Activated CD4-positive, alpha-beta T cell treated with anti-CD3 and anti-CD28 coated beads, Interleukin-2, Interleukin-6, amounts not matched to agents 100 ng/mL and 50 ng/mL, durations not matched to agents 16 hours and 8 hours (primary cell): ENCODE data around the gene POGLUT3.

Source experiments
- DNase-seq: peaks from one replicate; pipeline ENCODE4 v3.0.0-alpha.2; 2020

Gene POGLUT3

GRCh38 chr11:108498816-108499408 lies 728 bp upstream of the POGLUT3 start:
- DNase-seq = no peak

- peak; percentile 72 for DNase-seq
These were observed 703 bp downstream of the POGLUT3 start for GRCh38 chr11:108497317-108498045.

GRCh38 chr11:108496643-108497256 lies 1.4 kb downstream of the POGLUT3 start:
- DNase-seq = no peak

GRCh38 chr11:108495326-108495725 lies 2.9 kb downstream of the POGLUT3 start:
- DNase-seq = no peak

- no peak for DNase-seq
These were observed 4.0 kb downstream of the POGLUT3 start for GRCh38 chr11:108494182-108494581.

GRCh38 chr11:108491936-108492335 lies 6.2 kb downstream of the POGLUT3 start:
- no peak for DNase-seq

GRCh38 chr11:108486828-108487227 lies 11.4 kb downstream of the POGLUT3 start:
- no peak for DNase-seq

GRCh38 chr11:108486331-108486730 lies 11.9 kb downstream of the POGLUT3 start:
- DNase-seq = no peak

- DNase-seq = no peak
These were observed 15.0 kb downstream of the POGLUT3 start for GRCh38 chr11:108483163-108483562.

GRCh38 chr11:108474664-108475463 lies 23.3 kb downstream of the POGLUT3 start:
- DNase-seq = no peak

GRCh38 chr11:108472681-108473080 lies 25.5 kb downstream of the POGLUT3 start:
- DNase-seq = no peak

- no peak for DNase-seq
These were observed 29.7 kb downstream of the POGLUT3 start for GRCh38 chr11:108468478-108468864.

- DNase-seq = peak; percentile 97
These were observed 30.9 kb downstream of the POGLUT3 start, which contains the start of gene C11orf65 for GRCh38 chr11:108467091-108467823. Gene C11orf65 (minus strand): TSS chr11:108467529. CDS start chr11:108461559, 5,970 bp downstream.

GRCh38 chr11:108466405-108466804 lies 31.8 kb downstream of the POGLUT3 start:
- DNase-seq = no peak

- no peak for DNase-seq
These were observed 44.9 kb downstream of the POGLUT3 start for GRCh38 chr11:108453207-108453835.
